HCT116 (cell line): Measurements from ENCODE around the gene RHNO1. TPM values are rescaled to one million over a fixed set of nuclear protein-coding genes. Genes with fewer than 3 reads are reported as not detected.
"Not testable (repeated sequence)": the region's sequence is repeated elsewhere in the genome, so short reads cannot be mapped to it uniquely, and the experiment has no call there.

Experiments
- ATAC-seq: fragments of 200-7000 bp; cut with Tn5 transposase; 2 replicates; pipeline ENCODE4 v1.9.1; 2020; ENCODE audit warnings: mild to moderate bottlenecking, moderate library complexity
- BruUV-seq: library from RNA; stranded (reverse); fragments of 400-500 nt; replicated peaks from 2 replicates; lab custom pipeline; 2021; lab: Mats Ljungman, UMichigan
- CTCF ChIA-PET: fragments of 300-600 bp; sonication (Branson Sonifier 250); formaldehyde crosslinking; loops from one replicate; lab custom pipeline; 2021; ENCODE audit warnings: antibody characterized with exemption; lab: Charles Lee
- POLR2A ChIA-PET: fragments of 300-600, 350-600 bp; sonication (Branson Sonifier 250); formaldehyde crosslinking; loops from one replicate; lab custom pipeline; 2021; ENCODE audit warnings: antibody characterized with exemption; lab: Charles Lee
- RAD21 ChIA-PET, 2 experiments: fragments of 300-600 bp; sonication (Branson Sonifier 250); formaldehyde crosslinking; loops; one replicate each; lab custom pipeline; 2023; ENCODE audit warnings: low total read pairs in 2 of 2; ENCODE audit not compliant: uncharacterized antibody in 2 of 2, unreplicated experiment in 2 of 2, low non-redundant PET in 1 of 2; lab: Charles Lee
- DNase-seq: peaks from one replicate; pipeline ENCODE4 v3.0.0-alpha.2; 2010; ENCODE audit warnings: low read depth, low spot score
- H2AFZ ChIP-seq: fragments of 200-600 bp; shearing (Covaris generic), sonication (generic); 2 replicates; pipeline ENCODE4 v1.6.1; 2017; ENCODE audit warnings: low read depth, mixed run types, mixed read lengths, antibody characterized with exemption, low read length; ENCODE audit not compliant: poor library complexity, severe bottlenecking
- H3K27ac ChIP-seq: 2 replicates; pipeline ENCODE4 v1.5.1; 2012; ENCODE audit warnings: low read depth, low read length
- H3K27me3 ChIP-seq: fragments of 200-600 bp; sonication (generic); 2 replicates; pipeline ENCODE4 v1.6.1; 2016; ENCODE audit warnings: mixed run types, low read length, mixed read lengths; ENCODE audit not compliant: insufficient read depth
- H3K36me3 ChIP-seq, 2 experiments: fragments of 200-500 bp in 1 of 2; fragments of 200-600 bp in 1 of 2; sonication (Bioruptor generic) in 1 of 2; sonication (generic) in 1 of 2; 2 replicates each; pipeline versions ENCODE4 v1.5.1 to v1.6.1; 2014 to 2016; ENCODE audit warnings: low read length in 2 of 2, inconsistent platforms in 1 of 2, mixed read lengths in 1 of 2, mixed run types in 1 of 2; ENCODE audit not compliant: insufficient read depth in 2 of 2, control insufficient read depth in 1 of 2
- H3K4me1 ChIP-seq, 2 experiments: fragments of 200-600 bp in 1 of 2; sonication (generic) in 1 of 2; 2 replicates each; pipeline versions ENCODE4 v1.5.1 to v1.6.1; 2012 to 2017; ENCODE audit warnings: low read length in 2 of 2, inconsistent platforms in 1 of 2, mild to moderate bottlenecking in 1 of 2, mixed read lengths in 1 of 2, mixed run types in 1 of 2, moderate library complexity in 1 of 2; ENCODE audit not compliant: insufficient read depth in 2 of 2, control insufficient read depth in 1 of 2
- H3K4me2 ChIP-seq: fragments of 200-600 bp; sonication (generic); 2 replicates; pipeline ENCODE4 v1.6.1; 2017; ENCODE audit warnings: mixed run types, low read length, mixed read lengths
- H3K4me3 ChIP-seq, 2 experiments: fragments of 200-600 bp in 1 of 2; sonication (generic) in 1 of 2; replicated peaks in 1 of 2; 2 replicates each; pipeline ENCODE4 v1.5.1; 2011 to 2016; ENCODE audit warnings: low read length in 2 of 2, control low read depth in 1 of 2, low read depth in 1 of 2, mild to moderate bottlenecking in 1 of 2, mixed read lengths in 1 of 2, mixed run types in 1 of 2
- H3K79me2 ChIP-seq: fragments of 200-600 bp; sonication (generic); 2 replicates; pipeline ENCODE4 v1.6.1; 2017; ENCODE audit warnings: mild to moderate bottlenecking, mixed run types, low read length, moderate library complexity, mixed read lengths; ENCODE audit not compliant: insufficient read depth
- H3K9ac ChIP-seq: fragments of 200-600 bp; sonication (generic); 2 replicates; pipeline ENCODE4 v1.6.1; 2016; ENCODE audit warnings: low read length, mixed read lengths
- H3K9me2 ChIP-seq: fragments of 200-600 bp; sonication (generic), shearing (Covaris generic); 2 replicates; pipeline ENCODE4 v1.6.1; 2017; ENCODE audit warnings: mixed run types, mild to moderate bottlenecking, moderate library complexity; ENCODE audit not compliant: insufficient read depth
- H3K9me3 ChIP-seq, 2 experiments: fragments of 200-500 bp in 1 of 2; fragments of 200-600 bp in 1 of 2; sonication (Bioruptor generic) in 1 of 2; sonication (generic) in 1 of 2; 2 replicates each; pipeline ENCODE4 v1.6.1; 2014 to 2017; ENCODE audit warnings: low read length in 2 of 2, mixed read lengths in 2 of 2, inconsistent platforms in 1 of 2, low read depth in 1 of 2, mild to moderate bottlenecking in 1 of 2, mixed run types in 1 of 2, moderate library complexity in 1 of 2; ENCODE audit not compliant: control insufficient read depth in 1 of 2, insufficient read depth in 1 of 2
- H4K20me1 ChIP-seq: fragments of 200-600 bp; sonication (generic), shearing (Covaris generic); 2 replicates; pipeline ENCODE4 v1.6.1; 2017; ENCODE audit warnings: mixed run types, mild to moderate bottlenecking, moderate library complexity; ENCODE audit not compliant: insufficient read depth
- POLR2A ChIP-seq: IDR thresholded peaks from 2 replicates; pipeline ENCODE4 v1.7.0; 2011; ENCODE audit warnings: borderline replicate concordance; ENCODE audit not compliant: insufficient read depth, insufficient read length; ENCODE audit errors: extremely low read depth
- ZFX ChIP-seq: fragments of 450-650 bp; IDR thresholded peaks from 2 replicates; pipeline ENCODE4 v1.6.1; 2017
- intact Hi-C: fragments of 100-400 bp; cut with micrococcal nuclease; formaldehyde crosslinking; loops from 2 replicates; pipeline ENCODE4 v1.10.0; 2022
- total RNA-seq: library from RNA; stranded (reverse); gene quantifications from one replicate; pipeline ENCODE4 v1.2.1, GENCODE V29; 2021; ENCODE audit not compliant: unreplicated experiment

The RHNO1 gene
- total RNA-seq, 1 experiment from 2014 or later, result 29.7 TPM

DNA sequence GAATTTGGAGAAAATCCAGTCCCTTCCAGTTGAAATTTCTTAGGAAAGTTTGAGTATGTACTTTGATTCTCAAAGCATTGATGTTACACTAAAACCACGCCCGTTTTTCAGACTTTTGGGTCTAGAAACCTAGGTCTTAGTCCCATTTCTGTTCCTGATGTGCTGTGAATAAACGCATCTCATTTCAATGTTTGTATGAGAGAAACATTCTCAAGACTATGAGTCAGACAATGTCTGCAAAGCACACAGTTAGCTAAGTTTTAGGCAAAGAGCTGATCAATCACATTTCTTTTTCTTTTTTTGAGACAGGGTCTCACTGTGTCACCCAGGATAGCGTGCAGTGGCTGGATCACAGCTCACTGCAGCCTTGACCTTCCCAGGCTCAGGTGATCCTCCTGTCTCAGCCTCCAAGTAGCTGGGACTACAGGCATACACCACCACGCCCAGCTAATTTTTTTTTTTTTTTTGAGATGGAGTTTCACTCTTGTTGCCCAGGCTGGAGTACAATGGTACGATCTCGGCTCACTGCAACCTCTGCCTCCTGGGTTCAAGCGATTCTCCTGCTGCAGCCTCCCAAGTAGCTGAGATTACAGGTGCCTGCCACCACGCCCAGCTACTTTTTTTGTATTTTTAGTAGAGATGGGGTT, 7.9 kb upstream of the RHNO1 start:
- DNase-seq, H3K4me2 ChIP-seq, ATAC-seq, H3K9ac ChIP-seq, H3K27ac ChIP-seq, BruUV-seq, H3K4me1 ChIP-seq, H3K9me2 ChIP-seq, intact Hi-C loops, H2AFZ ChIP-seq, H3K27me3 ChIP-seq, POLR2A ChIA-PET, H4K20me1 ChIP-seq, H3K4me3 ChIP-seq, H3K9me3 ChIP-seq: not testable (repeated sequence)
- RAD21 ChIA-PET, result interaction anchor here in 1 of 2 experiments (0.7 kb wide), 1 partner anchor 13 kb away, joined by 3 read pairs; no protein-coding TSS in a partner anchor
- peaks cover 56 to 60% of the 10 kb centered on the region in 2 experiments for H3K36me3 ChIP-seq
- CTCF ChIA-PET, result interaction anchor here (1.6 kb wide), 1 partner anchor 15 kb away, joined by 3 read pairs; no protein-coding TSS in a partner anchor
- peaks cover 32% of the 10 kb centered on the region for H3K79me2 ChIP-seq

DNA sequence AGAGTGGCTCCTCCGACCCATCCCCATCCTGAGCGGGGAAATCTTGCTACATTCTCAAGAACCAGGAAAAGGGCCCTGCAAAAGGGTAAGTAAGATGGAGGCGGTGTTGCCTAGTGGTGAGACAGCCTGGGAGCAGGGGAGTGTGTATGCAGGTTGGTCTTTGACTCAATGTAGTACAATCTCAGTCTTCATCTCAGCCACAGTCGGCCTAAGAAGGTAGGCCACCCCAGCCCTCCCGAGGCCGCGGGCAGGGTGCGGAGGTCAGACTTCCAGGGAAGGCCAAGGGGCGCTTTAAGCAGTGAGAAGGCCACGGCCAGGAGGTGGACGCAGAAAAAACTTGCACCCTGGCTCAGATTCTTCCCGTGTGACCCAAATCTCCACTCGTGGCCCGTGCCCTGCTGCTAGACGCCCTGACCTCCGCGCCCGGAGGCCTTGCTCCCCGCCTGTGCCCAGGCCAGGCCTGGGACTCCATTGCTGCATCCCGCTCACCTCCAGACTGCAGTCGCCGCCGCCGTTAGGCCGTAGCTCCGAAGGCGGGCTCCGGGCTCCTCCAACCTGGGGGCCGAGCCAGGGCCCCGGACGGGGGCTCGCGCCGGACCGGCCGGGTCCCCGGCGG, 484 bp upstream of the RHNO1 start:
- ChIA-PET POLR2A (interaction anchor here (1.1 to 1.3 kb wide), 2 partner anchors 8 to 23 kb away, joined by 3 to 5 read pairs; no protein-coding TSS in a partner anchor), CTCF (interaction anchor here (0.7 to 1.5 kb wide), 5 partner anchors 9 to 165 kb away, joined by 3 to 11 read pairs (median 3); partner anchors contain the start of genes ITFG2 and TULP3), RAD21 (interaction anchor here in 1 of 2 experiments (0.7 kb wide), 1 partner anchor 435 kb away, joined by 4 read pairs; no protein-coding TSS in a partner anchor)
- H4K20me1 ChIP-seq, result no peaks in the 10 kb centered on the region
- peak overlapping the region; percentile 77 for H3K27ac ChIP-seq
- H3K4me2 ChIP-seq, result peak overlapping the region; percentile 79
- intact Hi-C loops, result no loop called here
- H3K36me3 ChIP-seq, result peaks cover 22 to 26% of the 10 kb centered on the region in 2 experiments; a peak in 3 of 4 replicates
- peaks cover 88% of the 10 kb centered on the region for H3K79me2 ChIP-seq
- H3K9me3 ChIP-seq, result no peaks in the 10 kb centered on the region
- TF ChIP-seq POLR2A (no peak), ZFX (peak; percentile 99)
- no peaks in the 10 kb centered on the region for H3K27me3 ChIP-seq
- H3K4me1 ChIP-seq, result peaks cover 6 to 20% of the 10 kb centered on the region in 2 experiments
- peak overlapping the region; percentile 92 to 96 for H3K4me3 ChIP-seq
- no peak for DNase-seq
- ATAC-seq, result peak; percentile 75
- no peaks in the 10 kb centered on the region for H3K9me2 ChIP-seq
- peak overlapping the region; percentile 61 for H2AFZ ChIP-seq
- BruUV-seq, result no TSS peak
- peak overlapping the region; percentile 92 for H3K9ac ChIP-seq
